ENCODE measurements around the gene ZBTB20. TPM values are rescaled to one million over a fixed set of nuclear protein-coding genes. Genes with fewer than 3 reads are reported as not detected.

ZBTB20 gene
- total RNA-seq, 1 donor = 32.9 TPM

DNA sequence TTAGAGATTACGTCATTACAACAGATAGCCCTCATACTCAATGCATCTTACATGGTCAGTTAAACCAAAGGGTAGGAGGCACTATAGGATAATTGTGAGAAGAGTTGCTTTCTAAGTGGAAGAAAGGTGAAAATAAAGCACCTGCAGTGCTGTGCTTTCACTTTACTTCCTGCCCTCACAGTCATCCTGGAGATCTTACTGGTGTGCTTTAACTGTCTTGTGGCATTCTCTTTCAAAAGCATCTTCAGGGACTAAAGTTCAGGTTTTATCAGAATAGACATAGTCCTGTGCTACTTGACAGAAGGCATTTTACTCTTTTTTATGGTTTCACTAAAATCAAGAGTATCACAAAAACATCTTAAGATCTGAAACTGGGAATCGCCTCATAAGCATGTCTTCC lies 286.6 kb downstream of the ZBTB20 start:
- no peak overlapping the region for H3K4me3 ChIP-seq (ENCODE audit: insufficient read depth, low read length)
- H3K79me2 ChIP-seq (ENCODE audit: insufficient read depth, low read length) = no peaks in the 10 kb centered on the region
- no peak overlapping the region for H3K4me2 ChIP-seq (ENCODE audit: insufficient read depth, low read length)

DNA sequence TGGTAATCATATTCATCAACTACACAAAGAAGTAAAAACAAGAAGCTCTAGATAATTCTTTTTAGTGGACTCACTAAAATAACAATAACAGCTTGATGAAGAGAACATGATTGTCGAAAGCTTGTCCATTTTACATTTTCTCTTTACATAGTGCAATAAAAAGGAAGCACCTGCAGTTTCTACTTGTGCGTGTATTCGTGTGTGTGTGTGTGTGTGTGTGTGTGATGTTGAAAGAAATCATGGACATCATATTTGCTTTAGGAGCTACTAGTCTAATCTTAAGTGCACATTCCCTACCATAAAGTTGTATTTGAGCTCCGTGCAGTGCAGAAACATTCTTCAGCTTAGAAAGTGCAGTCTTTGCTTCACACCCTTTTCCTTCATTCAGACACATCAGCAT lies 288.8 kb downstream of the ZBTB20 start:
- H3K27ac ChIP-seq (ENCODE audit: low read depth, low read length) = no peak overlapping the region
- H2AFZ ChIP-seq (ENCODE audit: low read length) = no peak overlapping the region

More for the DNA sequence above, 286.6 kb downstream of the ZBTB20 start:
- DNase-seq (ENCODE audit: insufficient read length, low spot score, missing footprints) = no peak
- Histone ChIP-seq H4K20me1 (ENCODE audit: insufficient read depth, low read length) (no peaks in the 10 kb centered on the region), H2AFZ (ENCODE audit: low read length) (no peak overlapping the region), H3K27me3 (ENCODE audit: insufficient read depth, low read length) (no peaks in the 10 kb centered on the region), H3K36me3 (ENCODE audit: insufficient read depth, low read length) (no peaks in the 10 kb centered on the region), H3K9me3 (ENCODE audit: low read depth, low read length) (no peaks in the 10 kb centered on the region), H3K27ac (ENCODE audit: low read depth, low read length) (no peak overlapping the region), H3K4me1 (ENCODE audit: insufficient read depth, low read length) (no peaks in the 10 kb centered on the region)
- TF ChIP-seq, protein P1, sequence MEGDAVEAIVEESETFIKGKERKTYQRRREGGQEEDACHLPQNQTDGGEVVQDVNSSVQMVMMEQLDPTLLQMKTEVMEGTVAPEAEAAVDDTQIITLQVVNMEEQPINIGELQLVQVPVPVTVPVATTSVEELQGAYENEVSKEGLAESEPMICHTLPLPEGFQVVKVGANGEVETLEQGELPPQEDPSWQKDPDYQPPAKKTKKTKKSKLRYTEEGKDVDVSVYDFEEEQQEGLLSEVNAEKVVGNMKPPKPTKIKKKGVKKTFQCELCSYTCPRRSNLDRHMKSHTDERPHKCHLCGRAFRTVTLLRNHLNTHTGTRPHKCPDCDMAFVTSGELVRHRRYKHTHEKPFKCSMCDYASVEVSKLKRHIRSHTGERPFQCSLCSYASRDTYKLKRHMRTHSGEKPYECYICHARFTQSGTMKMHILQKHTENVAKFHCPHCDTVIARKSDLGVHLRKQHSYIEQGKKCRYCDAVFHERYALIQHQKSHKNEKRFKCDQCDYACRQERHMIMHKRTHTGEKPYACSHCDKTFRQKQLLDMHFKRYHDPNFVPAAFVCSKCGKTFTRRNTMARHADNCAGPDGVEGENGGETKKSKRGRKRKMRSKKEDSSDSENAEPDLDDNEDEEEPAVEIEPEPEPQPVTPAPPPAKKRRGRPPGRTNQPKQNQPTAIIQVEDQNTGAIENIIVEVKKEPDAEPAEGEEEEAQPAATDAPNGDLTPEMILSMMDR (IDR thresholded peaks at IDR 0.05; ENCODE audit: extremely low read depth, low read depth, low read length) = no peak

DNA sequence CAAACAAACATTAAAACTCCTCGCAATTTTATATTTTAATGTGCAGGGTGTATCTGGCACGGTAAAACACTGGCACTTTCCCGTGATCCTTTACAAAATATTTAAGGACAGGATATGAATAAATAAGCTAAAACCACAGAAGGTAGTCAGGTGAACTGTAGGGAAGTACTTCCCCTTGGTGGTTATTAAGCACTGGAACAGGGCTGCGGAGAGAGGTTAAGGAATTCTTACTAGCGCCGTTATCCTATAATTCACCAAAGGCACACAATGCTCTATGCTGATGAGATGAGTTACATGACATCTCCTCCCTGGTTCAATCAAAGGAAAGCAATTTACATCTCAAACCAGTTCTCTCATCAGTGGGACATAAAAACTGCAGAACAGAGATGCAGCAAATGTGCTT lies 289.8 kb downstream of the ZBTB20 start:
- H3K9me3 ChIP-seq (ENCODE audit: low read depth, low read length) = no peaks in the 10 kb centered on the region
- H3K79me2 ChIP-seq (ENCODE audit: insufficient read depth, low read length) = no peaks in the 10 kb centered on the region
- no peak overlapping the region for H3K4me3 ChIP-seq (ENCODE audit: insufficient read depth, low read length)
- no peaks in the 10 kb centered on the region for H3K36me3 ChIP-seq (ENCODE audit: insufficient read depth, low read length)
- no peak overlapping the region for H3K27ac ChIP-seq (ENCODE audit: low read depth, low read length)
- no peak overlapping the region for H3K4me2 ChIP-seq (ENCODE audit: insufficient read depth, low read length)
- H3K4me1 ChIP-seq (ENCODE audit: insufficient read depth, low read length) = no peaks in the 10 kb centered on the region
- no peak for DNase-seq (ENCODE audit: insufficient read length, low spot score, missing footprints)
- TF ChIP-seq, protein P1 (IDR thresholded peaks at IDR 0.05; ENCODE audit: extremely low read depth, low read depth, low read length) = no peak
- H2AFZ ChIP-seq (ENCODE audit: low read length) = no peak overlapping the region
- H4K20me1 ChIP-seq (ENCODE audit: insufficient read depth, low read length) = no peaks in the 10 kb centered on the region
- H3K27me3 ChIP-seq (ENCODE audit: insufficient read depth, low read length) = no peaks in the 10 kb centered on the region

More for the DNA sequence above, 288.8 kb downstream of the ZBTB20 start:
- H3K79me2 ChIP-seq (ENCODE audit: insufficient read depth, low read length) = no peaks in the 10 kb centered on the region
- H3K4me1 ChIP-seq (ENCODE audit: insufficient read depth, low read length) = no peaks in the 10 kb centered on the region
- H4K20me1 ChIP-seq (ENCODE audit: insufficient read depth, low read length) = no peaks in the 10 kb centered on the region
- no peak overlapping the region for H3K4me3 ChIP-seq (ENCODE audit: insufficient read depth, low read length)
- no peaks in the 10 kb centered on the region for H3K36me3 ChIP-seq (ENCODE audit: insufficient read depth, low read length)
- TF ChIP-seq, protein P1 (IDR thresholded peaks at IDR 0.05; ENCODE audit: extremely low read depth, low read depth, low read length) = no peak
- H3K4me2 ChIP-seq (ENCODE audit: insufficient read depth, low read length) = no peak overlapping the region
- no peaks in the 10 kb centered on the region for H3K27me3 ChIP-seq (ENCODE audit: insufficient read depth, low read length)
- DNase-seq (ENCODE audit: insufficient read length, low spot score, missing footprints) = no peak
- H3K9me3 ChIP-seq (ENCODE audit: low read depth, low read length) = no peaks in the 10 kb centered on the region

DNA sequence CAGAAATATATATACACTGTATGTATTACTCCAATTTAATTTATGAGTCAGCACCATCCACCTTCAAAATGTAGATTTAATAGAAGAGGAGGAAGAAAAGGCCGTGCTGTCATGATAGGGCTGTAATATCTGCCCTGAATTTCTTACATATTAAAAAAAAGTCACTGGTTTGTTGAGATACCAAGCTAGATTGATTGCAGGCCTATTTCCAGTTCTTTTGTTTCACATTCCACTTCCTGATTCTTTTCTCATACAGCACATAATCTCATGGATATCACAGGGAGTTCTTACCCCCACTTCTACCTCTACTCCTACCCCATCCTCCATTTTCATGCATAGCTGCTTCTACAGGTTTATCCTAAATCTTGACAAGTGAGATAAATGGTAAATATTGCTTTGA lies 290.3 kb downstream of the ZBTB20 start:
- no peaks in the 10 kb centered on the region for H3K36me3 ChIP-seq (ENCODE audit: insufficient read depth, low read length)
- no peaks in the 10 kb centered on the region for H3K79me2 ChIP-seq (ENCODE audit: insufficient read depth, low read length)
- no peak overlapping the region for H3K27ac ChIP-seq (ENCODE audit: low read depth, low read length)
- H3K9me3 ChIP-seq (ENCODE audit: low read depth, low read length) = no peaks in the 10 kb centered on the region
- H4K20me1 ChIP-seq (ENCODE audit: insufficient read depth, low read length) = no peaks in the 10 kb centered on the region
- no peaks in the 10 kb centered on the region for H3K4me1 ChIP-seq (ENCODE audit: insufficient read depth, low read length)
- no peak overlapping the region for H3K4me2 ChIP-seq (ENCODE audit: insufficient read depth, low read length)
- no peak overlapping the region for H2AFZ ChIP-seq (ENCODE audit: low read length)
- no peaks in the 10 kb centered on the region for H3K27me3 ChIP-seq (ENCODE audit: insufficient read depth, low read length)
- DNase-seq (ENCODE audit: insufficient read length, low spot score, missing footprints) = no peak
- TF ChIP-seq, protein P1 (IDR thresholded peaks at IDR 0.05; ENCODE audit: extremely low read depth, low read depth, low read length) = no peak
- H3K4me3 ChIP-seq (ENCODE audit: insufficient read depth, low read length) = no peak overlapping the region
